GM12874 (cell line): ENCODE data around the gene C17orf58.

Experiments used
- CTCF ChIP-seq: IDR thresholded peaks from 2 replicates; pipeline ENCODE4 v1.5.1; 2011; ENCODE audit warnings: low read depth, mild to moderate bottlenecking, control low read depth, low read length, moderate library complexity; ENCODE audit not compliant: insufficient read depth

Gene C17orf58

DNA sequence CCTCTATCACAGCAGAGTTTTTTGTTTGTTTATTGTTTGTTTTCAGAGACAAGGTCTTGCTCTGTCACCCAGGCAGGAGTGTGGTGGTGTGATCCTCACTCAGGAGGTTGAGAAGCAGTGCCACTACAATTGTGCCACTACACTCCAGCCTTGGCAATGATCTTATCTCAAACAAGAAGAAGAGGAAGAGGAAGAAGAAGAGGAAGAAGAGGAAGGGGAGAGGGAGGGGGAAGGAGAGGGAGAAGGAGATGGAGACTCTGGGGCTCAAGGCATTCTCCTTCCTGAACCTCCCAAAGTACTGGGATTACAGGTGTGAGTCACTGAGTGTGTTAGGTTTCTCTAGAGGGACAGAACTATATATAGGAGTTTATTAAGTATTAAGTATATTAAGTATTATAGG is 17.1 kb upstream of the C17orf58 start:
- TF ChIP-seq CTCF = no peak

- peak; percentile 87 for TF ChIP-seq CTCF
Measured at GRCh38 chr17:68011199-68011665, 15.0 kb upstream of the C17orf58 start.

- no peak for TF ChIP-seq CTCF
Measured at GRCh38 chr17:68006797-68007196, 10.5 kb upstream of the C17orf58 start.

GRCh38 chr17:68004201-68004600 is 7.9 kb upstream of the C17orf58 start:
- TF ChIP-seq CTCF = no peak

- no peak for TF ChIP-seq CTCF
Measured at GRCh38 chr17:67999291-67999911, 3.1 kb upstream of the C17orf58 start.

GRCh38 chr17:67998466-67998865 is 2.2 kb upstream of the C17orf58 start:
- no peak for TF ChIP-seq CTCF

DNA sequence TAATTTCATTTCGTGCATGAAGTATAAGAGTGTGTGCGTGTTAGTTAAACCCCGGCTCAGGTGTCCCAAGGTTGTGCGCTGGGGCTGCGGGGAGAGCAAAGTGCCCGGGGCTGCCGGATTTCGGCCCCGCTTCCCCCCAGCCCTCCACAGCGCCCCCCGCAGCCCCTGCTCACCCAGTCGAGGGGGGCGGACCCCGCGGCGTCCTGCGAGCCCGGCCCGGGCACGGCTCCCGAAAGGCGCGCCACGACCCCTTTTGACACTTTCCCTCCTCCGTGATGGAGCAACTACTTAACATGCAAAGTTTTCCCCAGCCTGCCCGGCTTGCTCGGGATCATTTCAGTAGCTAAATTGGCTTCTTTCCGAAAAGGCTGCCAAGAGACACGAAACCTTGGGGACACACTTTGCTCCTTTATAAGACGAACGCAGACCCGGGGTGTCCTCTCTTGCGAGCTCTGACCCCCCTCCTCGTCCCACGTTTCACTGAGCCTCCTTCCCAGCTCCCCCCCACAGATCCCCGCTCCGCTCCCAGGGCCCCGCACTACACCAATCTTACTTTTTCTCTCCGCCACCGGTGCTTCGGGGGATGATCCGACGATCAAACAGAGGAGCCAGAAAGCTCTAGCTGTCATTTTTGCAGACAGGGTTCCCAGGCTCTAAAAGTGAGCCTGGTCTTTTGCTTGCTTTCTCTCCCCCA is 552 bp downstream of the C17orf58 start:
- 0 out of 2 replicates have a peak, but pooled peaks have one; percentile 5 for TF ChIP-seq CTCF
